Right kidney (tissue), 1 donor: ENCODE results near the gene CCNY.
"Not testable (repeated sequence)": the region's sequence is repeated elsewhere in the genome, so short reads cannot be mapped to it uniquely, and the experiment has no call there.

Experiments used
- DNase-seq: peaks from one replicate; pipeline ENCODE4 v3.0.0-alpha.2; 2016

Gene CCNY

DNA sequence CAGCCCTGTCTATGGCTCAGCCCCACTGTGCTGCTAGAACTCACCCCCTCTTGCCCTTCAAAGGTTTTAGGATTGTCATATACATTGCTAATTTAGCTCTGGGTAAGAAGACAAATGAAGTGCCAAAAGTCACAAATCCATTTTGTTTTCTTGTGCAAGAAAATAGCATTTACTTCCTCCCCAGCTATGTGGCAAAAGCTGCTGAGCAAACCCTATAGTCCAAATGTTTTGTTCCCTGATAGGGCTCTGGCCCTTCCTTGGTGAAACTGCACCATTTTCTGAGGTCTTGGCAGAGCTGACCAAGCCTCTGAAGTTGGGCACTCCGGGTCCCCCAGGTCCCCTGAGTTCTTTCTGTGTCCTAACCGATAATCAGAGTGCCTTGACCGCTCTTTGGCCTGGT lies 184.7 kb downstream of the CCNY start:
- DNase-seq: no peak

DNA sequence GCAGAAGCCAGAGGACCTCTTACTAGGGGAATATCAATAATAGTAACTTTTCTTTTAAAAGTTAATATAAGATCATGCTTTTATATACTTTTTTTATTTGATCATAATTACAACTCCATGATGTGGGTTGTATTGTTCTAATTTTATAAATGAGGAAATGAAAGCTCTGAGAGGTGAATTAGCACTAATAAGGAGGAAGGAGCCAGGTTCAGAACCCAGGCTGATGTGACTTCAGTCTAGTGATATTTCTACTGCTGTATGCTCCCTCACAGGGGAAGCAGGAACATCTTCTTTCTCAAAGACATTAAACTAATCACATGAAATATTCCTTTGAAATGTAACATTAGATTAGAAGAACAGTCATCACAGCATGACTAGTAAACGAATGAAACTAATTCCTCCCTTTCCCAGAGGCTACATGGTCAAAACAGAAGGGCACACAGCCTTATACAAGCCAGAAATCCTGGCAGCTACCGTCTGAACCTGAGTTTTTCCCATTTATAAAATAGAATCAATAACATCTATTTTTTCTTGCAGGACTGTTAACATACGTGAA lies 187.4 kb downstream of the CCNY start:
- DNase-seq: no peak

DNA sequence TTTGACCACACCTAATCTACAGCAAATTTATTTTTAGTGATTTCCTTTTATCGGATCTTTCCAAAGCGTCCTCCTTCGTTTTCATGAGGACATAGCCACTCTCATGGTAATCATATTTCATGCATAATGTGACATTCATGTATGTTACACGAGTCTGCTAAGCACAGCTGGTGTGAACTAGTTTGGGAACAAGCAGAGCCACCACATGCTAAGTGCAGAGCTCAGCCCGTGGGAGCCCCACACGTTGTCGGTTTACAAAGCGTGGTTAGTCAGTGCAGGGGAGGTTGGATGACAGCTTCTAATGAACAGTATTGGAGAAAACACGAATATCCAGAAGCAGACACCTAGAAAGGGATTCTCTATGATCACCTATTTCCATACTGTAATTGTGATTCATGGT lies 190.4 kb downstream of the CCNY start:
- DNase-seq: no peak

DNA sequence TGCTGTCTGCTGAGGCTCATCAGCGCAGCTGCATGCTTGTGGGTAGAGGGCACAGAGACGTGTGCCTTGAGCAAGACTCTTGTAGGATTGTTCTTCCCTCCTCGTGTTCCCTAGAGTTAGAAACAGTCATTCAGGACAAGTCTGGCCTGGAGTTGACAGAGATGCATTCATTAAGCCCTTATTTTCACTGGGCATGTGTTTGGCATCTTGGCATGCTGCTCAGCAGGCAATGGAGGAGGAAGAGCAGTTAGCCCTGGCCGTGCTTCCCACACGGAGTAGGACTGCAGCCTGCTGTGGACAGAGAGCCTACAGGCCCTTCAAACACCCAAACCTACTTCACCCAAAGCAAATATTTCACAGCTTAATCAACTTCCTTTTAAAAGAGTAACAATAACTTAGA lies 195.8 kb downstream of the CCNY start:
- DNase-seq: no peak

DNA sequence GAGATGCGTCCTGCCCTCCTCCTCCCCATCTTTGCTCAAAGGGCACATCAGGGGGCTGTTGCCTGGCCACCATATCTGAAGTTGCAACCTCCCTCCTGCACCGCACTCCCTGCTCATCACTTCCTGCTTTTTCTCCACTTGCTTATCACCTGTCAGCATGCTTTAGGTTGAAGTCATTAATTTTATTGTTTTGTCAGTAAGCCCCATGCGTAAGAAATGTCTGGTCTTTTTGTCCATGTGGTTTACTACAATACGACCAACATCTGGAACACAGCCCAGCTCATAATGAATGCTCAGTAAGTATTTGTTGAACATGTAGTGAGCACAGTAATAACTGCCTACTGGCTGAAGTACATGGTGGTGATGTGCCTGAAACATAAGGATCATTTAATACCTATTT lies 197.3 kb downstream of the CCNY start:
- DNase-seq: no peak

DNA sequence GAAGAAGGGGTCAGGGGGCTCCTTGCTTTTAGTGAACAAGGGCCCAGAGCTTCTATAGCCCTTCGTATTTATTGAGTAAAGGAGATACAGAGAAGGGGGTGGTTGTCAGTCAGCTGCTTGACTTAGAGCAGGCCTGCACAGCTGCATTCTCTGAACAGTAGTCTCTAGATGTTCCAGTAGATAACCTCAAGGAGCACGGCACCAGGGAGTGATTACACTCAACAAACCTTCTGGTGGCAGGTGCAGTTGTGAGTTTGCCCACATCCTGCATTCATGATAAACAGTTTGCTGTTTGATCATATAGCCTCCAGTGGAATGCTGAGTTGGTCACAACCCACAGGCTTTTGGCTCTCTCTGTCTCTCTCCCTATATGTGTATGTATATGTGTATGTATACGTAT lies 198.8 kb downstream of the CCNY start:
- DNase-seq: no peak

DNA sequence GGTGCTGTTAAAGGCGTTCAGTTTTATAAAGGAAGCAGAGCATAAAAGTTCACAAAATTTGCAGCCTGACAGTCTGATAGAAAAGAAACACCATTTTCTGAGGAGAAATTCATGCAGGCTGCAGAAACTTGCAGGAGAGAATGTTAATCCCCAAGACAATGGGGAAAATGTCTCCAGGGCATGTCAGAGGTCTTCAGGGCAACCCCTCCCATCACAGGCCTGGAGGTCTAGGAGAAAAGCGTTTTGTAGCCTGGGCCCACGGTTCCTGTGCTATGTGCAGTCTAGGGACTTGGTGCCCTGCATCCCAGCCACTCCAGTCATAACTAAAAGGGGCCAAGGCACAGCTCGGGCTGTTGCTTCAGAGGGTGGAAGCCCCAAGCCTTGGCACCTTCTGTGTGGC lies 200.5 kb downstream of the CCNY start:
- no peak for DNase-seq

DNA sequence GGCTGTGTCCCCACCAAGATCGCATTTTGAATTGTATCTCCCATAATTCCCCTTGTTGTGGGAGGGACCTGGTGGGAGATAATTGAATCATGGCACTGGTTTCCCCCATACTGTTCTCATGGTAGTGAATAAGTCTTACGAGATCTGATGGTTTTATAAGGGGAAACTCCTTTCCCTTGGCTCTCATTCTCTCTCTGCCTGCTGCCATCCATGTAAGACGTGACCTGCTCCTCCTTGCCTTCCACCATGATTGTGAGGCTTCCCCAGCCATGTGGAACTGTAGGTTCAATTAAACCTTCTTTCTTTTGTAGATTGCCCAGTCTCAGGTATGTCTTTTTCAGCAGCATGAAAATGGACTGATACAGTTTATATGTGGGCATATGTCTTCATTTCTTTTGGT lies 201.6 kb downstream of the CCNY start:
- not testable (repeated sequence) for DNase-seq

DNA sequence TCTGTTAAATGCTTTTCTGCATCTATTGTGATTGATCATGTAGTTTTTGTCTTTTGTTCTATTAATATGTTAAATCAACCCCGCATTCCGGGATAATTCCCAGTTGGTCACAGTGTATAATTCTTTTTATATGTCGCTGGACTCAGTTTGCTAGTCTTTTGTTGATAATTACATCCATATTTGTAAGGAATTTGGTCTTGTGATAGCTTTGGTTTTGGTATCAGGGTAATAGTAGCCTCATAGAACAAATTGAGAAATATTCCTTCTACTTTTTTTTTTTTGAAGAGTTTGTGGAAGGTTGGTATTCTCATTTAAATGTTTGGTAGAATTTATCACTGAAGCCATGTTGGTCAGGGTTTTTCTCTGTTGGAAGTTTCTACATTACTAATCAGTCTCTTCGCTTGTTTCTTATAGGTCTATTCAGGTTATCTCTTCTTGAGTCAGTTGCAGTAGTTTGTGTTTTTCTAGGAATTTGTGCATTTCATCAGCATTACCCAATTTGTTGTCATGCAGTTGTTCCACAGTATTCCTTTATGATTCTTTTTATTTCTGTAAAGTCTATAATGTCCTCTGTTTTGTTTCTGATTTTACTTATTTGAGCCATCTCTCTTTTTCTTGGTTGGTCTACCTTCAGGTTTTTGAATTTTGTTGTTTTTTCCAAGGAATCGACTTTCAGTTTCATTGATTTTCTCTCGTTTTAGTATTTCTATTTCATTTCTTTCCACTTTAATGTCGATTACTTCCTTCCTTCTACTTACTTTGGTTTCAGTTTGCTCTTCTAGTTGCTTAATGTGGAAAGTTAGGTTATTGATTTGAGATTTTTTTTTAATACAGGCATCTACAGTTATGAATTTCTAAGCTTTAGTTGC lies 204.2 kb downstream of the CCNY start:
- DNase-seq: no peak

DNA sequence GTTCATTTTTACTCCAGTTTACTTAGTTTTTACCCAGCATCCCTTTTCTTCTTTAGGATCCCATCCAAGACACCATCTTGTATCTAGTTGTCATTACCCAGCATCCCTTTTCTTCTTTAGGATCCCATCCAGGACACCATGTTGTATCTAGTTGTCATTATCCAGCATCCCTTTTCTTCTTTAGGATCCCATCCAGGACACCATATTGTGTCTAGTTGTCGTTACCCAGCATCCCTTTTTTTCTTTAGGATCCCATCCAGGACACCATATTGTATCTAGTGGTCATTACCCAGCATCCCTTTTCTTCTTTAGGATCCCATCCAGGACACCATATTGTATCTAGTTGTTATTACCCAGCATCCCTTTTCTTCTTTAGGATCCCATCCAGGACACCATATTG lies 205.4 kb downstream of the CCNY start:
- no peak for DNase-seq

DNA sequence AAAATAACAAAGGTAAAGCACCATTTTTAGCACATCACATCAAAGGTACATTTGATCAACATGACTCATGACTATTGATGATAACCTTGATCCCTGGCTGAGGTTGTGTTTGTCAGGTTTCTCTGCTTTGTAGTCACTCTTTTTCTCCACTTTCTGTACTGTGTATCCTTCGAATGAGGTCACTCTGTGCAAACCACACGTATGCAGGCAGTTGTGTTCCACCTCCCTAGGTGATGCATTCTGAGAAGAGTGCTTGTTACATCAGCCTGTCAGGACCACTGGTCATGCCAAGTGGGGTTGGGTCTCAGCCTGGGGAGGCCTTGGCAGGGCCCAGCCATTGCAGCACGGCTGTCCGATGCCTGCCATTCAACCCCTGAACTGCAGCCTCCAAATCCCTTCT lies 206.0 kb downstream of the CCNY start:
- no peak for DNase-seq

DNA sequence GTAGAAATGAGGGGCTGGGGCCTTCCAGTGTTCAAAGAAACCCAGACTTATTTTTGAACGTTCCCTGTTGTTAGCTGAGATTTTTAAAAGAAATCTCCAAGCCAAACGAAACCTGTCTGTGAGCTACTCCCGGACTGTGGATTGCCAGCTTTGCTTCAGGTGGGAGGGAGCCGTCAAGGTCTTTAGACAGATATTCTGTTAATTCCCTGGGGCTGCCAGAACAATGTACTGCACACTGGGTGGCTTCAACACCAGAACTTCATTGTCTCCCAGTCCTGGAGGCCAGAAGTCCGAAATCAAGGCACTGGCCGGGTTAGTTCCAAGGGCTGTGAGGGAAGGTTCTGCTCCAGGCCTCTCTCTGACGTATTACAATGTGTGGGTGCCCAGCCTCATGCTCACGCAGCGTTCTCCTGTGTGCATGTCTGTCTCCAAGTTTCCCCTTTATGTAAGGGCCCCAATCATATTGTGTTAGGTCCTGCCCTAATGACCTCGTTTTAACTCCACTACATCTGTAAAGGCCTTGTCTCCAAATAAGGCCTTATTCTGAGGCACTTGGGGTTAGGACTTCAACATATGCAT lies 208.9 kb downstream of the CCNY start:
- DNase-seq: no peak

DNA sequence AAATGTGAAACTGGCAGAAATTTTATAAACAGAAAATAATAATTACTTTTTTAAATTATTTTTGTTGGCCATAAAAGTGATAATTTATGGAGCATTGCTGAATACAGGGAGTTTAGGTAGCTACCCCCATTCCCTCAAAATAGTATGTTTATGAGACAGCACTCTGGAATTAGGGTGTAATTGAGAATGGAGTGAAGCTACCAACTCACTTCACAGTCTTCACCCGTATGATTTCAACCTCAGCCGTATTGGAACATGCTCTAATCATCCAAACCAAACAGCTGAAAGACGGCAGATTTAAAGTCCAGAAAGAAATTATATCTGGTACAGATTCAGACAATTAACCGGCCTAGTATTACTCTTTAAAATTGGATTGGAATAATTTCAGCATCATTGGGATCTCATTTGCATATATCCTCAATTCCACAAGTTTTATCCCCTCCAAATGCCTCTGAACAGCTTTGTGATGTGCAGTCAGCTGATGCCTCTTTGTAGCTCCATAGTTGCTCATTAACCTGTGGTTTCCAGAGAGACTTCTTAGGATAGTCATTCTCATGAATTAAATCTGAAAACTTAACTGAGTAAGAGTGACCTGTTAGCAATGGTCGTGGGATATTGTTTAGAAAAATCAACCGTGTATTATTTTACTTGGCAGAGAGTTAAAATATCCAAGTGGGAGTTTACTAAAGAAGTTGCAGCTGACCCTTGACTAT lies 209.7 kb downstream of the CCNY start:
- no peak for DNase-seq

DNA sequence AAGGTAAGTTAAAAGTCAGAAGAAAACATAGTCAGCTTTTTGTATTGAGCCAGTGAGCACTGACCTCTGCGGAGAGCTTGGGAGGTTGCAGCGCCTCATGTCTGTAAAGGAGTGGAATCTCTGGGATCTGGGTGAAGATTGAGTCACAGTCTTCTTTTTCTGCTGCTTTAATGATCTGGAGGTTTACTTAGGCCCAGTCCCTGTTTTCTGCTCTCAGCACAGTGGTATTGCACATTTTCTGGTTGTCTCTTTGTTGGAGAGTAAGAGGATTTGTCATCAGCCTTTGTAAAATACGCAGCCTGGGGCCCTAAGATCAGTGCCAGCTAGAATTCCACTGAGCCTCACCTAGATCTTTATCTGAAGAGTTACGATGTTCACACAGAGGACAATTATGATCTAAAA lies 210.5 kb downstream of the CCNY start:
- no peak for DNase-seq

DNA sequence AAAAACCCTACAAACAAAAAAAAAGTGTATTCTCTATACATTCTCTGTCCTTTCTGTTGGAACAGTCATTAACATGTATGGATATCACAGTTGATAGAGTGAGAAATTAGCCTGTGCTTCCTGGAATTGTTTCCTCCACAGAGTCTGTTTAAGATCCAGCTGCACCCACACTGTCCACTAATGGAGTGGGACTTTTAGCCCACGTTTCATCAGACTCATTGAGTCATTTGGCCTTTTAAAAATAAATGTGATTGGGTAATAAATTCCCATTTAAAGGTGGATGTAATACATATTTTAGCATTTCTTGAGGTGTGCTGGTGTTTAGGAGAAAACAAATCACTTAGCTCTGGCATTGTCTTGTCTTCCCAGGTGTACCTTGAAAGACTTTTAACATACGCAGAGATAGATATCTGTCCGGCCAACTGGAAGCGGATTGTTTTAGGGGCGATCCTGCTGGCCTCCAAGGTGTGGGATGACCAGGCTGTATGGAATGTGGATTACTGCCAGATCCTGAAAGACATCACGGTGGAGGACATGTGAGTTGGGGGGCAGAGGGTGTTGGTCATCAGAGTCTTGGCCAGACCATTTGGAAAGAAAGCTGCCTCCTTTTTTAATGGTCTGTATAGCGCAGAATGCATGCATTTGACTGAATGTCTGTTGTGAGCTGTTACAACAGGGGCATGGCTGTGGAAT lies 216.5 kb downstream of the CCNY start:
- no peak for DNase-seq

DNA sequence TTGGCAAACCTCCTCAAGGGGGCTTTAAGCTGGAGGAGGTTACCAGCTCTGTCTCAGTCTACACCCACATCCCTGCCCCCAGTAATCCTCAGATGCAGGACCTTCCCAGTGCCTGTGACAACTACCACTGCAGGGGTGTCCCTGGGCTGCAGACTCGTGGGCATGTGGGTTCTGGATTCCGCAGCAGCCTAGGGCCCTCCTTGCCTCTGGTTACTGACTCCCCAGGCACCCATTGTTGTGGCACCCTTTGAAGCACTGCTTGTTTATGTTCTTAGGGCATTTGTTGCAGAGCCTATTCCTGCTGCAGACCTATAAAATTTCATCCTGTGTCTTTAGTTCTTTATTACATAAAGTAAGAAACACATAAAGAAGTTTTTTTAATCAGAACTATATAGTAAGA lies 217.7 kb downstream of the CCNY start:
- DNase-seq: no peak

DNA sequence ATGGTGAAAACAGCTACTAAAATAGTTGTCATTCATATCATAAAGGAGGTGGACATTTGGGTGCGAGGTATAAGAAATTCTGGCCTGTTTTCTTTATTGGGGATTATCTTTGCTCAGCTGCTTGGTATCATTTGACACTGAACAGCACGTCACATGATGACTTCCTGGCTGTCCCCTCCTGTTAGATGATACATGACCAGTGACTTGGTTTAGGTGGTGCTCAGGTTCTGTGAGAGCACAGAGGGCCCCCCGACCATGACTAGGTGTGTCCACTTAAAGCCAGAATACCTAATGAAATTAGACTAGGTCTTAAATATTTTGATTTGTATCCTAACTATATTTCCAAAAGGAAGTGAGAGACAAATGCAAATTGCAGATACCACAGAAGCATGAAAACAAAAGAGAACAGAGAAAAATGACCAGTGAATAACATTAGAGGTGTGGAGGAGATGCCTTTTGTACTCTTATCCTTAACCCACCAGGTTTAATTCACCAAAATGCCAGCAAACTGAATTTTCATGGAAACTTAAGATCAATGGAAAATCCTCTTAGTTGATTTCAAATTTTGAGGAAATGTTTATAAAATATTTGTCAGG lies 218.2 kb downstream of the CCNY start:
- DNase-seq: no peak

DNA sequence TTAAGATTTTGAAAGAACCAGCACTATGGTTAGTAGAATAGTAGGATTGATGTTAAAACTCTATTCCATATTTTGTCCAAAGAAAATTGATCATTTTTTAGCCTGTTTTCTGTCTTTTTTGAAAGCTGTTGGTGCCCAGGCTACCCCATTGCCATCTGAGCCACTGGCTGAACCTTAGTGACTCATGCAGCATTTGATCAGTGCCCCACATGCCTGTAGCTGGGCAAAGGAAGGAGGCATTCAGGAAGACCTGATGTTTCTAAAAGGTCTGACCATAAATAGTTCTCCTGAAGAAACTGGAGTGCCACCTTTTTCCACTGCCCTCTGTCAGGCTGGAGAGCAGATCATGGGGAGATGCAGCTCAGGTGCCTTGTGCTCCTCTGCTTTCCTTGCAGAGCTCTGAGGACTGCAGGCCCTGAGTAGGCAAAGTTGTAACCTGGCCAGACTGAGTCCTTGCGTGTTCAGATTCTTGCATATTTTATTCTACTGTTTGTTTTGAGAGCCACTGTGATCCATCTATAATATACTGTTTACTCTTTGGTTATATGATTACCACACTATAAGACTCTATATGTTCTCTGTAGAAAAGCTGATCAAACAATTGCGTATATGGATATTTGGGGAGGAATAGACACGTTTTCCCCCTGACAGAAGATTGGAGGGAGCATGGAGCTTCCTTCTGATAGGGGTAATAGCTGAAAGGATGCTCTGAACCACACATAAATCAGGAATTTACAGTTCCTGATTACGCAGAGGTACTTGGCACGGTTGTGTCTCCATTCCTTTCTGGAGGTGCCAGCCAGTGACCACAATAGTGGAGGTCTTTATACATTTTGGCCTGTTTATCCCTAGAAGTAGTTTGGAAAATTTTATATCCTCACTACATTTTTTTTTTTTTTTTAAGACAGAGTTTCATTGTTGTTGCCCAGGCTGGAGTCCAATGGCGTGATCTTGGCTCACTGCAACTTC lies 219.9 kb downstream of the CCNY start:
- DNase-seq: no peak

DNA sequence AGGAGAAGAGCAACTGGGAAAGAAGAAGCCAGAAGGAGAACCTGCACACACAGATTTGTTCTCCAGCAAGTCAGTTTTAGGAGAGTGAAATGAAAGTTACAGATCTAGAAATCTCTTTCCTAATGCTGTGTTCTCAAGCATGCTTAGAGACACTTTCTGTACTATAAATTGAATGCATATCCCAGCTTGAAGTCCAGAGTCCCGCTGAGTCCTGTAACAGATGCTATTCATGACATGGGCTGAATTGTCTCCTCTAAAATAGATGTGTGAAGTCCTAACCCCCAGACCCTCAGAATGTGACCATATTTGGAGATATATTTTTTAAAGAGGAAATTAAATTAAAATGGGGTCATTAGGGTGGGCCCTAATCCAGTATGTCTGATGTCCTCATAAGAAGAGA lies 222.0 kb downstream of the CCNY start:
- no peak for DNase-seq

DNA sequence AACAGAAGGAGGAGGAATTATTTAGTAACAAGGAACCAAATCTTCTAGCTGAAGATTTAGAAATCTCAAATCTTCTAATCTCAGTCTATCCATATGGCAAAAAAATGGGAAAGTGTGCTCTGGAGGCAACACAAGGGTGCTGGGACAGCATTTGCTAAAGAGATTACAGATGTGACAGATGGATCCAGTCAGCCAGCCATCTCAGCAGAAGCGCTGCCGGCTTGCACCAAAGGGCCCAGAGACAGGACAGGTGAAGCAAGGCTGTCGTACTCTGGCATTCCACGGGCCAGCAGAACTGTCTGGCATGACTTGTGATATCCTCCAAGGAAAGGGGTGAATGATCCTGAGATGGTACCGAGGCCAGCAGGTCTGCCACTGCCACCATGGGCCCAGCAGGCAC lies 223.1 kb downstream of the CCNY start:
- no peak for DNase-seq

DNA sequence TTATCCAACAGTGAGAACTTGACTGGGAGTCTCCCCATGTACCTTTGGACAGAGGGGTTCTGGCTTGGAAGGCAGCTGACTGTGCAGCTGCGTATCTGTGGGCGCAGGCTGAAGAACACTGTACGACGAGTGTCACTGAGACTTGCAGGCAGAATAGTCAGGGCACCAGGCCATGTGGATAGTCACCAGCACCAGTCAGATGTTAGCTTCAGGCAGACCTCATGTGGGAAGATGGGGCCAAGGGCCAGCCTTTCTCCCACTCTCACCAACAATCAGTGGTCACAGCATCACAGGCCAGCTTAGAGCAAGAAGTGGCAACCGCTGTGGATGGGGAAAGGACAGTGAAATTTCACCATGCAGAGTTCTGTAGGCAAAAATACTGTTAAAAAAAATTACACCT lies 225.4 kb downstream of the CCNY start:
- DNase-seq: no peak
